NB4 (cell line): Measurements from ENCODE around the gene CABP7.

Experiments used
- CTCF ChIP-seq: IDR thresholded peaks from one replicate; pipeline ENCODE4 v1.5.1; 2012; ENCODE audit warnings: low read depth, low read length
- POLR2A ChIP-seq: IDR thresholded peaks from 2 replicates; pipeline ENCODE4 v1.6.1; 2011; ENCODE audit warnings: mild to moderate bottlenecking; ENCODE audit not compliant: insufficient read length; ENCODE audit errors: extremely low read depth

GRCh38 chr22:29751669-29752068 lies 31.9 kb downstream of the CABP7 start:
- TF ChIP-seq POLR2A (no peak), CTCF (no peak)
